ENCODE measurements around the gene ANO6.
"Not testable (repeated sequence)": the region's sequence is repeated elsewhere in the genome, so short reads cannot be mapped to it uniquely, and the experiment has no call there.

DNA sequence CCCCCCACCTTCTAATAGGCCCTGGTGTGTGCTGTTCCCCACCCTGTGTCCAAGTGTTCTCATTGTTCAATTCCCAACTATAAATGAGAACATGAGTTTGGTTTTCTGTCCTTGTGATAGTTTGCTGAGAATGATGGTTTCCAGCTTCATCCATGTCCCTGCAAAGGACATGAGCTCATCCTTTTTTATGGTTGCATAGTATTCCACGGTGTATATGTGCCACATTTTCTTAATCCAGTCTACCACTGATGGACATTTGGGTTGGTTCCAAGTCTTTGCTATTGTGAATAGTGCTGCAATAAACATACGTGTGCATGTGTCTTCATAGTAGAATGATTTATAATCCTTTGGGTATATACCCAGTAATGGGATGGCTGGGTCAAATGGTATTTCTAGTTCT lies 20.5 kb downstream of the ANO6 start:
- TF ChIP-seq, protein P1, sequence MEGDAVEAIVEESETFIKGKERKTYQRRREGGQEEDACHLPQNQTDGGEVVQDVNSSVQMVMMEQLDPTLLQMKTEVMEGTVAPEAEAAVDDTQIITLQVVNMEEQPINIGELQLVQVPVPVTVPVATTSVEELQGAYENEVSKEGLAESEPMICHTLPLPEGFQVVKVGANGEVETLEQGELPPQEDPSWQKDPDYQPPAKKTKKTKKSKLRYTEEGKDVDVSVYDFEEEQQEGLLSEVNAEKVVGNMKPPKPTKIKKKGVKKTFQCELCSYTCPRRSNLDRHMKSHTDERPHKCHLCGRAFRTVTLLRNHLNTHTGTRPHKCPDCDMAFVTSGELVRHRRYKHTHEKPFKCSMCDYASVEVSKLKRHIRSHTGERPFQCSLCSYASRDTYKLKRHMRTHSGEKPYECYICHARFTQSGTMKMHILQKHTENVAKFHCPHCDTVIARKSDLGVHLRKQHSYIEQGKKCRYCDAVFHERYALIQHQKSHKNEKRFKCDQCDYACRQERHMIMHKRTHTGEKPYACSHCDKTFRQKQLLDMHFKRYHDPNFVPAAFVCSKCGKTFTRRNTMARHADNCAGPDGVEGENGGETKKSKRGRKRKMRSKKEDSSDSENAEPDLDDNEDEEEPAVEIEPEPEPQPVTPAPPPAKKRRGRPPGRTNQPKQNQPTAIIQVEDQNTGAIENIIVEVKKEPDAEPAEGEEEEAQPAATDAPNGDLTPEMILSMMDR (IDR thresholded peaks at IDR 0.05; ENCODE audit: poor library complexity, severe bottlenecking), result not testable (repeated sequence)
- TF ChIP-seq POLR2AphosphoS5 (IDR thresholded peaks at IDR 0.05); EP300 (conservative IDR thresholded peaks at IDR 0.05; ENCODE audit: poor library complexity, severe bottlenecking); MXI1 (conservative IDR thresholded peaks at IDR 0.05; ENCODE audit: poor library complexity, severe bottlenecking): not testable (repeated sequence)
- TF ChIP-seq, protein P2, sequence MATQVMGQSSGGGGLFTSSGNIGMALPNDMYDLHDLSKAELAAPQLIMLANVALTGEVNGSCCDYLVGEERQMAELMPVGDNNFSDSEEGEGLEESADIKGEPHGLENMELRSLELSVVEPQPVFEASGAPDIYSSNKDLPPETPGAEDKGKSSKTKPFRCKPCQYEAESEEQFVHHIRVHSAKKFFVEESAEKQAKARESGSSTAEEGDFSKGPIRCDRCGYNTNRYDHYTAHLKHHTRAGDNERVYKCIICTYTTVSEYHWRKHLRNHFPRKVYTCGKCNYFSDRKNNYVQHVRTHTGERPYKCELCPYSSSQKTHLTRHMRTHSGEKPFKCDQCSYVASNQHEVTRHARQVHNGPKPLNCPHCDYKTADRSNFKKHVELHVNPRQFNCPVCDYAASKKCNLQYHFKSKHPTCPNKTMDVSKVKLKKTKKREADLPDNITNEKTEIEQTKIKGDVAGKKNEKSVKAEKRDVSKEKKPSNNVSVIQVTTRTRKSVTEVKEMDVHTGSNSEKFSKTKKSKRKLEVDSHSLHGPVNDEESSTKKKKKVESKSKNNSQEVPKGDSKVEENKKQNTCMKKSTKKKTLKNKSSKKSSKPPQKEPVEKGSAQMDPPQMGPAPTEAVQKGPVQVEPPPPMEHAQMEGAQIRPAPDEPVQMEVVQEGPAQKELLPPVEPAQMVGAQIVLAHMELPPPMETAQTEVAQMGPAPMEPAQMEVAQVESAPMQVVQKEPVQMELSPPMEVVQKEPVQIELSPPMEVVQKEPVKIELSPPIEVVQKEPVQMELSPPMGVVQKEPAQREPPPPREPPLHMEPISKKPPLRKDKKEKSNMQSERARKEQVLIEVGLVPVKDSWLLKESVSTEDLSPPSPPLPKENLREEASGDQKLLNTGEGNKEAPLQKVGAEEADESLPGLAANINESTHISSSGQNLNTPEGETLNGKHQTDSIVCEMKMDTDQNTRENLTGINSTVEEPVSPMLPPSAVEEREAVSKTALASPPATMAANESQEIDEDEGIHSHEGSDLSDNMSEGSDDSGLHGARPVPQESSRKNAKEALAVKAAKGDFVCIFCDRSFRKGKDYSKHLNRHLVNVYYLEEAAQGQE (IDR thresholded peaks at IDR 0.05; ENCODE audit: borderline replicate concordance), result not testable (repeated sequence)
